HepG2 (cell line): Measurements from ENCODE around the gene LGALS8. TPM values are rescaled to one million over a fixed set of nuclear protein-coding genes. Genes with fewer than 3 reads are reported as not detected.

ENCODE experiments used
- ATF5 ChIP-seq: sonication (generic); formaldehyde crosslinking; IDR thresholded peaks from 2 replicates; pipeline ENCODE4 v1.4.0; 2020; ENCODE audit warnings: mild to moderate bottlenecking, low read depth, missing genetic modification reagents
- EZH2 ChIP-seq: conservative IDR thresholded peaks from 2 replicates; pipeline ENCODE4 v1.6.1; 2012; ENCODE audit warnings: mild to moderate bottlenecking, low read depth, low read length, moderate library complexity
- FOSL2 ChIP-seq: sonication (generic); formaldehyde crosslinking; IDR thresholded peaks from 2 replicates; pipeline ENCODE4 v1.4.0; 2020; ENCODE audit warnings: missing genetic modification reagents
- GABPB1 ChIP-seq: IDR thresholded peaks from 2 replicates; pipeline ENCODE4 v1.6.1; 2016; ENCODE audit warnings: mild to moderate bottlenecking, missing genetic modification reagents, moderate library complexity, missing compliant biosample characterization
- HHEX ChIP-seq: IDR thresholded peaks from 2 replicates; pipeline ENCODE4 v1.6.1; 2016; ENCODE audit warnings: control low read depth
- IRX3 ChIP-seq: sonication (generic); formaldehyde crosslinking; IDR thresholded peaks from 2 replicates; pipeline ENCODE4 v1.8.1; 2023; ENCODE audit warnings: mild to moderate bottlenecking, low read depth, missing genetic modification reagents, borderline replicate concordance
- MTA1 ChIP-seq: sonication (generic); formaldehyde crosslinking; IDR thresholded peaks from 2 replicates; pipeline ENCODE4 v1.4.0; 2020; ENCODE audit warnings: missing genetic modification reagents, mild to moderate bottlenecking, borderline replicate concordance
- NR2F6 ChIP-seq, 2 experiments: IDR thresholded peaks; 2 replicates each; pipeline ENCODE4 v1.6.1; 2016; ENCODE audit warnings: antibody characterized with exemption in 1 of 2, mild to moderate bottlenecking in 1 of 2
- POGK ChIP-seq: sonication (generic); formaldehyde crosslinking; conservative IDR thresholded peaks from 2 replicates; pipeline ENCODE4 v1.8.0; 2022; ENCODE audit warnings: mild to moderate bottlenecking, moderate library complexity, missing genetic modification reagents
- RFX1 ChIP-seq: fragments of 450-650 bp; IDR thresholded peaks from 2 replicates; pipeline ENCODE4 v1.6.1; 2017
- SP5 ChIP-seq: IDR thresholded peaks from 2 replicates; pipeline ENCODE4 v1.6.1; 2016; ENCODE audit warnings: low read depth, borderline replicate concordance
- SRSF4 ChIP-seq: fragments of 200-400 bp; formaldehyde crosslinking; IDR thresholded peaks from one replicate; pipeline ENCODE4 v1.6.1; 2018; ENCODE audit warnings: mild to moderate bottlenecking, low read depth, low read length, moderate library complexity; ENCODE audit not compliant: poor library complexity, severe bottlenecking
- UBTF ChIP-seq: sonication (generic); formaldehyde crosslinking; IDR thresholded peaks from 2 replicates; pipeline ENCODE4 v1.4.0; 2020; ENCODE audit warnings: mild to moderate bottlenecking, missing genetic modification reagents
- ZBTB20 ChIP-seq: sonication (generic); formaldehyde crosslinking; IDR thresholded peaks from 2 replicates; pipeline ENCODE4 v1.8.1; 2023; ENCODE audit warnings: missing genetic modification reagents, low read depth, mild to moderate bottlenecking, borderline replicate concordance
- ZNF256 ChIP-seq: sonication (generic); formaldehyde crosslinking; conservative IDR thresholded peaks from 2 replicates; pipeline ENCODE4 v1.4.0; 2020; ENCODE audit warnings: missing genetic modification reagents
- ZNF282 ChIP-seq: fragments of 450-650 bp; IDR thresholded peaks from 2 replicates; pipeline ENCODE4 v1.6.1; 2018; ENCODE audit not compliant: partially characterized antibody
- ZNF7 ChIP-seq: IDR thresholded peaks from 2 replicates; pipeline ENCODE4 v1.6.1; 2016; ENCODE audit warnings: missing biosample characterization, missing genetic modification reagents
- polyA plus RNA-seq, 8 experiments: library from polyadenylated mRNA; depleted of rRNA in 3 of 8; stranded (reverse) in 7 of 8; unstranded in 1 of 8; fragments of >200 nt; fragmentation: Illumina TruSeq in 4 of 8; extraction: Trizol in 4 of 8; gene quantifications; 2 replicates each; pipeline versions ENCODE4 v1.2.1 to v1.2.3, GENCODE V29; 2011 to 2016; ENCODE audit warnings: low read depth in 4 of 8, missing spikeins in 1 of 8, mixed read lengths in 1 of 8; ENCODE audit not compliant: insufficient read depth in 1 of 8
- total RNA-seq, 5 experiments: library from RNA; depleted of rRNA; stranded (reverse); fragments of >200 nt; fragmentation: Illumina TruSeq; extraction: Trizol; gene quantifications; 2 replicates each; pipeline ENCODE4 v1.2.3, GENCODE V29; 2016; ENCODE audit warnings: low read depth in 1 of 5
- TF ChIP-seq, protein P1 (sequence below): IDR thresholded peaks from 2 replicates; pipeline ENCODE4 v1.6.1; 2012; ENCODE audit warnings: low read length, improper control_type of control experiment
- TF ChIP-seq, protein P2 (sequence below): IDR thresholded peaks from 2 replicates; pipeline ENCODE4 v1.6.1; 2012; ENCODE audit warnings: low read depth, low read length, improper control_type of control experiment

The LGALS8 gene
- total and polyA plus RNA-seq, 2 of the 13 experiments (the other 11 are each of a cell fraction or from before 2014, with no cell fraction given), result 29.3 to 185 TPM

DNA sequence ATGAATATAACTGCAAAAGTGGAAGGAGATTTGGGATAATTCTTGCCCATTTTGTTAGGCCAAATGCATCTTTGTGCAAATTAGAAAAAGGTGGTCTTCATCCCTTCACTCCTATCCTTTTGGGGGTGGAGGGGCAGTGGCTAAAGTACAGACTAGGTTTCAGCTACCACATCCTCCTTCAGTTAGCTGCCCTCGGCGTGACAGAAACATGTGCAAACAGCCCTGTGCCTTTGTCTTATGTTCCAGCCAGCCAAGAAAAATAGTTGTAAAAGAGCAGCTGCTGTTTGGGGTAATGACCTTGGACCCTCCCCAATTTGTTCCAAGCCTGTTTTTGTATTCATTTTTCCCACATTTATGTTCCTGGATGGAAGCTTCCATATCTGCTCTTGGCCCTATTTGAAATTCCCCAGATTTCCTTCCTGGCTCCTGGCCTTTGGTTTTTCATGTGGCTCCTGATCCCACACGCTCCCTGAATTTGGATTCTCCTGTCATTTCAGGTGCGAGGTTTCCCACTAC lies 8.3 kb upstream of the LGALS8 start (continued):
- TF ChIP-seq, protein P1, sequence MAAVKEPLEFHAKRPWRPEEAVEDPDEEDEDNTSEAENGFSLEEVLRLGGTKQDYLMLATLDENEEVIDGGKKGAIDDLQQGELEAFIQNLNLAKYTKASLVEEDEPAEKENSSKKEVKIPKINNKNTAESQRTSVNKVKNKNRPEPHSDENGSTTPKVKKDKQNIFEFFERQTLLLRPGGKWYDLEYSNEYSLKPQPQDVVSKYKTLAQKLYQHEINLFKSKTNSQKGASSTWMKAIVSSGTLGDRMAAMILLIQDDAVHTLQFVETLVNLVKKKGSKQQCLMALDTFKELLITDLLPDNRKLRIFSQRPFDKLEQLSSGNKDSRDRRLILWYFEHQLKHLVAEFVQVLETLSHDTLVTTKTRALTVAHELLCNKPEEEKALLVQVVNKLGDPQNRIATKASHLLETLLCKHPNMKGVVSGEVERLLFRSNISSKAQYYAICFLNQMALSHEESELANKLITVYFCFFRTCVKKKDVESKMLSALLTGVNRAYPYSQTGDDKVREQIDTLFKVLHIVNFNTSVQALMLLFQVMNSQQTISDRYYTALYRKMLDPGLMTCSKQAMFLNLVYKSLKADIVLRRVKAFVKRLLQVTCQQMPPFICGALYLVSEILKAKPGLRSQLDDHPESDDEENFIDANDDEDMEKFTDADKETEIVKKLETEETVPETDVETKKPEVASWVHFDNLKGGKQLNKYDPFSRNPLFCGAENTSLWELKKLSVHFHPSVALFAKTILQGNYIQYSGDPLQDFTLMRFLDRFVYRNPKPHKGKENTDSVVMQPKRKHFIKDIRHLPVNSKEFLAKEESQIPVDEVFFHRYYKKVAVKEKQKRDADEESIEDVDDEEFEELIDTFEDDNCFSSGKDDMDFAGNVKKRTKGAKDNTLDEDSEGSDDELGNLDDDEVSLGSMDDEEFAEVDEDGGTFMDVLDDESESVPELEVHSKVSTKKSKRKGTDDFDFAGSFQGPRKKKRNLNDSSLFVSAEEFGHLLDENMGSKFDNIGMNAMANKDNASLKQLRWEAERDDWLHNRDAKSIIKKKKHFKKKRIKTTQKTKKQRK, result no peak
- no peak for TF ChIP-seq POGK (CRISPR knock-in tag)
- no peak for TF ChIP-seq ZNF282
- no peak for TF ChIP-seq HHEX (CRISPR knock-in tag)
- no peak for TF ChIP-seq UBTF (CRISPR knock-in tag)
- TF ChIP-seq SP5 (CRISPR knock-in tag), result peak; percentile 34; the same call in 1 of the 2 replicates
- no peak; the same call in 1 of the 2 replicates for TF ChIP-seq NR2F6 (IDR thresholded peaks at IDR 0.05)
- no peak for TF ChIP-seq NR2F6 (CRISPR knock-in tag; IDR thresholded peaks at IDR 0.05)
- no peak for TF ChIP-seq IRX3
- TF ChIP-seq FOSL2 (CRISPR knock-in tag), result no peak
- no peak for TF ChIP-seq ATF5 (CRISPR knock-in tag)
- TF ChIP-seq ZNF7 (CRISPR knock-in tag), result no peak
- TF ChIP-seq, protein P2, sequence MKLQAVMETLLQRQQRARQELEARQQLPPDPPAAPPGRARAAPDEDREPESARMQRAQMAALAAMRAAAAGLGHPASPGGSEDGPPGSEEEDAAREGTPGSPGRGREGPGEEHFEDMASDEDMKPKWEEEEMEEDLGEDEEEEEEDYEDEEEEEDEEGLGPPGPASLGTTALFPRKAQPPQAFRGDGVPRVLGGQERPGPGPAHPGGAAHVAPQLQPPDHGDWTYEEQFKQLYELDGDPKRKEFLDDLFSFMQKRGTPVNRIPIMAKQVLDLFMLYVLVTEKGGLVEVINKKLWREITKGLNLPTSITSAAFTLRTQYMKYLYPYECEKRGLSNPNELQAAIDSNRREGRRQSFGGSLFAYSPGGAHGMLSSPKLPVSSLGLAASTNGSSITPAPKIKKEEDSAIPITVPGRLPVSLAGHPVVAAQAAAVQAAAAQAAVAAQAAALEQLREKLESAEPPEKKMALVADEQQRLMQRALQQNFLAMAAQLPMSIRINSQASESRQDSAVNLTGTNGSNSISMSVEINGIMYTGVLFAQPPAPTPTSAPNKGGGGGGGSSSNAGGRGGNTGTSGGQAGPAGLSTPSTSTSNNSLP, result no peak
- no peak for TF ChIP-seq GABPB1 (CRISPR knock-in tag)
- TF ChIP-seq MTA1 (CRISPR knock-in tag), result no peak
- no peak for TF ChIP-seq ZNF256 (CRISPR knock-in tag)
- no peak for TF ChIP-seq EZH2
- no peak for TF ChIP-seq SRSF4
- TF ChIP-seq ZBTB20 (CRISPR knock-in tag), result peak; percentile 65; the same call in 1 of the 2 replicates
- no peak for TF ChIP-seq RFX1
